GM18511 (cell line): Measurements from ENCODE around the gene WIPI1.
A peak's percentile ranks its signal among the peaks of the same experiment; 100 is the strongest.

Source experiments
- ATAC-seq: cut with Tn5 transposase; IDR thresholded peaks from one replicate; pipeline ENCODE4 v1.9.1; 2021; ENCODE audit warnings: mild to moderate bottlenecking, moderate library complexity; ENCODE audit not compliant: unreplicated experiment

Gene WIPI1

DNA sequence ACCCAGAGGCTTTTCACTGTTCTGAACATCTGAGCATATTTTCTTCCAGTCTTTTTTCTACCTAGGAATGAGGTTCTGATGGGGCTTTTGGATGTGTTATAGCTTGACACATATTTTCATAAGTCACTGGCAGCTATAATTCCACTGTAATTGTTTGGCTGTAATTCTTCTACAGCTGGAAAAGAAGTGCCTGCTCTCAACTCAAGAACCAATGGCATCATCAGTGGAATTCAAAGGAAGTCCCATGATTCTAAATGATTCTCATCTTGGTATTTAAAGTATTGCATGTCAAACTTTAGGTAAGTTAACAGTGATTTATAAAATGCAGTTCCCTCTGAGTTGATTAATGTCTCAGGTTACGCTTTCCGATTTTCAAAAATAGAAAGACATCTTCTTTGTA, 16.8 kb downstream of the WIPI1 start:
- ATAC-seq: no peak

DNA sequence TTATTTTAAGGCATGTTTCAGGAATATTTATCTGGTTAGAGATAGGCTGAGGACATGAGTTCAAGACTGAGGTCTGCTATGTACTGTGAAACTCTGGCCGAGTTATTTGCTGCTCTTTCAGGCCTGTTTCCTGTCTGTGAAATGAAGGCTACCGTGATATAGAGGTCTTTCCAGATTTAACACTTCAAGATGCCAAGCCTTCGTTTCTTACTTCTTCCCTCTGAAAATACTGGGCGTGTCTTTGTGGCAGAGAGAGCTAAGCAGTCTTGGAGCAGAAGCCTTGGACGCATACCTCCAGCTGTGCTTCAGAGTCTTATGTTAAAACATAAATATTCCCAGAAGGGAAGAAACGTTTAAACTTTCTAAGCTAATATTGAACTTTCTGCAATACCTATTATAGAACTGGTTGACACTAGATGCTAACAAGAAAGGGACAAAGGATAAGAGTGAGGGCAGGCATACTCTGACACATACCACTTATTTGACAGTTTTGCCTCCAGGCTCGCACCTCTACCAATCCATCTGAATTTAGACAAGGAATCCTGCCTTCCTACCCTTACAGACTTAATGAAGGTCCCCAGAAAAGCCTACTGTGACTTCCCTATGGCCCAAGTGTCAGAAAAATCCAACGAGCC, 17.5 kb downstream of the WIPI1 start:
- no peak for ATAC-seq

DNA sequence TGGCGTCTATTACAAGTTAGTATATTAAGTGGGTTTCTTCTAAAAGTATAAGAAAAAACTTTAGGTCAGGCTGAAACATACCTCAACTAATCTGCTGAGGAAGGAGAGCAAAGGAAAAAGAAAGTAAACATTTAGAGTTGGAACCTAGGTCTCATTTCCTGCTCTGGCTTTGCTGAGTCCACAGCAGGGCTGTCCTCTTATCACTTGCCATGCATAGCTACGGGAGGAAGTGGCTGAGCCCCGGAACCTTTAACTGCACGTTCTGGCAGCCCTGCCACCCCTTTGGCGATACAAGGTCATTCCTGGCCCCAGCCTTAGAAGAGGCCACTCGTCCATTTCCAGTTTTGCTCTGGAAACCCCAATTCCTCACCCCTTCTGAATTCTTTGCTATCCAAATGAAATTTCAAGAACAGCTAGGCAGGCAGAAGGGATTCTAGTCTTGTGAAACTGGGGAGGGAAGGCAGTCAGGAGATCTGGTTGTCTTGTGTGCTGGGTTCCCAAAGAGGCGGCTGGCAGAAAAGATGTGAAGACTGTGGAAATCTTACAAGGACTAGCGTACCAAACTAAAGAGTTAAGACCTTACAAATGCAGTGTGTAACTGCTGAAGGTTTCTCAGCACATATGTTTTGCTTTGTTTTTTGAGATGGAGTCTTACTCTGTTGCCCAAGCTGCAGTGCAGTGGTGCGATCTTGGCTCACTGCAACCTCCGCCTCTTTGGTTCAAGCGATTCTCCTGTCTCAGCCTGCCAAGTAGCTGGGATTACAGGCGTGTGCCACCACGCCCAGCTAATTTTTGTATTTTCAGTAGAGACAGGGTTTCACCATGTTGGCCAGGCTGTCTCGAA, 19.1 kb downstream of the WIPI1 start:
- peak; percentile 67 for ATAC-seq

DNA sequence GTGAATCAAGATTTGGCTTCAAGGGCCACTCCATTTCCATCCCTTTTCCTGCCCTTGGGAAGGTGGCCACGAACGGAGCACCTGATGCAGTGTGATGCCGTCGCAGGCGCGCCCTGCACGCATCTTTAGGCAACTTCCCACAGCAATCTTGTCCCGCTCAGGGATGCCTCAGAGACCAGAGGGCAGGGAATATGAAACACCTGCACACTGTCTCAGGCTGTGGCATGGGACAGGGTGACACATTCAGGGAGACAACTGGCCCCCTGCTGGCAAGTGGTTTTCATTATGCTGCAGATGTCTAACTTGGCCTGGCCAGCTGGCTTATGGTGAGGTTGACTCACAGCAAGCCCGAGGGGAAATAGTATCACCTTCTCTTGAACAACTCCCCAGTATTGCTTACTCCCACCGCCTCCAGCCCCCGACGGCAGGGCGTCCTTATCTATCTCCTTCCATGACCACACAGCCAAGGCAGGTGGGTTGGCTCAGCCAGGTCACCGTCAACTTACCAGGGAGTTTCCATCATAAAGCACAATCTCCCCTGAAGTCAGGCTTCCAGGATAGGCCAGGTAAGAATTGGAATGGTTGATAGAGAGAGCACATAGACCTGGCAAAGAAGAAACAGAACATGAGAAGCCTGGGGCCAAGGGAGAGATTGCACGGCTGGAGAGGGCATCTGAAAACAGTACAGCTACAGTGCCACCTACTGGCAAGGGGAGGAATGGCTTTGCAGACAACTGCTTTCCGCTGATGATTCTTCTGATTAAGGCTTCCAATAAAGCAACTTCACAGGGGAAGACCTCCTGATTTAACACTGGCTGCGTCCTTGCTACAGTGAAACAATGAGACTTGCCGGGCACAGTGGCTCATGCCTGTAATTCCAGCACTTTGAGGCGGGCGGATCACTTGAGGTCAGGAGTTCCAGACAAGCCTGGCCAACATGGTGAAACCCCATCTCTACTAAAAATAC, 21.1 kb downstream of the WIPI1 start:
- ATAC-seq: peak; percentile 72

DNA sequence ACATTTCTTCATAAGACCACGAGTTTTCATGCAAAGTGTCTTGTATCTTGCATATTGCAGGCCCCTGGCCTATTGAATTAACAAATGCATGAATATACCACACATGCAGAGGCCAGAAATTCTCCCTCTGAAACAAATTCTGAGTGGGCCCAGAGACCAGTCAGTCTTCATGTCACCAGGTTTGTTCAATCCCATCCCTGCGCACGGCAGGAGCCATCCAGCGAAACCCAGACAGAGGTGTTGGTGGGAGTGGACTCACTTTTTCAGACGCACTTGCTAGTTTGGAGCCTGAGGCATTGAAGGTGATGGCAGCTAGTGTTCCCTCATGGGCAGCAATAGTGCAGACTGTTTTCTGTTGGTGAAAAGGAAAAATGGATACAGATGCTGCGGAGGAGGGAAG, 21.9 kb downstream of the WIPI1 start:
- no peak for ATAC-seq

DNA sequence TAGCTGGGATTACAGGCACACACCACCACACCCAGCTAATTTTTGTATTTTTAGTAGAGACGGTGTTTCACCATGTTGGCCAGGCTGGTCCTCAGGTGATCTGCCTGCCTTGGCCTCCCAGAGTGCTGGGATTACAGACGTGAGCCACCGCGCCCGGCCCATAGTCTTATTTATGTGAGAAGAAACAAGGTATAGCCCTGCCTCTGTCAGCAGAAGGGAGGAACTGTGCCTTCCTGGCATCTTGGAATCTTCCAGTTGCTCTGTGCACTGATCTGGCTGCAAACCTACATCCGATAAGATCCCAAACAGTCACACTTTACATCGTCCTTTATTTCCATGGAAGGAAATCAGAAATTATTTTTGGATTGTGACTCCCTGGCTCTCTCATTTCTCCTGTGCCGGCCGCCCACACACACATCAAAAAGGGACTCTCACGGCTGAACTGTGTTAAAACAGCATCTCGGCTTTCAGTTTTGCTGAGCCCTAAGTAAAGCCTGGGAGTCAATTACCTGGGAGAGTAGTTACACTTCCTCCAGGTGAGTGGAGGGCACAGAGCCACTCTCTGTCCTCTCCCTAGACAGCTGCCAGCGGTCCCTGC, 23.3 kb downstream of the WIPI1 start:
- ATAC-seq: no peak

DNA sequence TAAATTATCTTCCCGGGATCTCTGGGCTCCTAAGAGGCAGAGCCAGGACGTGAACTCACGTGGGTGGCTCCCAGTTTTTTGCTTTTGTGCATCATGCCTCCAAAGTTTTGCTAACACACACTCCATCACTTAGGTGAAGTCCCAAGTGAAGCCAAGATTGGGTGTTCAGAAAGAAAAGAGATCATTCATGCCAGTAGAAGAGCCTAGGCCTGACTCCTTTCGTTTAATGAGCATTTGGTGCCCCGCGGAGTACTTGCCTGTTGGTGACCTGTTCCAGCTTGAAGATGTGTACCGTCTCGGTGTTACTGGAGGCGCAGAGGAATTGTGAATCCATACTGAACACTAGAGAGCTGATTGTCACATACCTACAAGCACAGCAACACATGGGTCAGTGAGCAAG, 24.1 kb downstream of the WIPI1 start:
- ATAC-seq: no peak

DNA sequence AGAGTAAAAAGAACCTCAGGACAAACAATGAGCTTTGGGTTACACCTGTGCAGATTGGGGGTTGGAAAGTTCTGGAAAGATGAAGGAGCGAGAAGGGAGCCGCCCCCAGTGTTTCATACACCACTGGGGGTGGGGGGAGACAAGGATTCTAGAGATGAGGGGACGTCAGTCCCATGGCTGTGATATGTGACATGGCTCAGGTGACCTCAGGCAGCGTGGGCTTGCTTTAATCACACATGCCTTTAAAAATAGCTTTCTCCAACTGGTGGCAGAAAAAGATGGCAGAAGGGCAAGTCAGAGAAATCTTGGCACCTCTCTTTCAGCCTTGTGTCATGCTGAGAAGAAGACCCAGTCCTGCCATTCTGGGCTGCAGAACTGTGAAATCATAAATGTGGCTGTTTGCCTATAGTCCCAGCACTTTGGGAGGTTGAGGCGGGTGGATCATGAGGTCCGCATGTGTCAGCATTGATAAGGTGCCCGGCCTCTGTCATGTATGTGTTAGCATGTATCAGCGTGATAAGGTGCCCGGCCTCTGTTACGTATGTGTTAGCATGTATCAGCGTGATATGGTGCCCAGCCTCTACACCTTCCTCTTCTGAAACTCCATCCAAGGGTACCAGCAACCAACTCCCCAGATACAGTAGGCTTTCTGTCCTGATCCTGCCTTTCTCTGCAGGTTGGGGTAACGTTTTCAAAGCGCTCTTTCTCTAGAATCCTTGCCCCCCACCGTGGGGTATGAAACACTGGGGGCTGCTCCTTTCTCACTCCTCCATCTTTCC, 25.0 kb downstream of the WIPI1 start:
- no peak for ATAC-seq

DNA sequence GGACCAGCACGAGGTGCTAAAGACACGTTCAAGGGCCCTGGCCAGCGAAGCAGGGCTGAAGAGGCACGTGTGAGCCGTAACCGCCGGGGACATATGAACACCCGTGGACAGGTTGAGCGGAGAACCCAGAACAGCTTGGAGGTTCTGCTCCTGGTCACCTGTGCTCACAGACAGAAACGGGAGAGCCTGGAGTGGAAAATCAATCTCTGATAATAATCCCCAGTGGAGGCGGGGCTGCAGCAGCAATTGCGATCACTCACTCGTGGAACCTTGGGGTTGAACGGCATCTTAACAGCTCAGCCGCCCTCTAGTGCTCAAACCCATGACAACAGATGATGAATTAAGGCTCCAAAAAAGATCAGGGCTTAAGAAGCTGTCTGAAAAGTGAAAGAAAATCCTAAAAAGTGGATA, 25.6 kb downstream of the WIPI1 start:
- no peak for ATAC-seq

DNA sequence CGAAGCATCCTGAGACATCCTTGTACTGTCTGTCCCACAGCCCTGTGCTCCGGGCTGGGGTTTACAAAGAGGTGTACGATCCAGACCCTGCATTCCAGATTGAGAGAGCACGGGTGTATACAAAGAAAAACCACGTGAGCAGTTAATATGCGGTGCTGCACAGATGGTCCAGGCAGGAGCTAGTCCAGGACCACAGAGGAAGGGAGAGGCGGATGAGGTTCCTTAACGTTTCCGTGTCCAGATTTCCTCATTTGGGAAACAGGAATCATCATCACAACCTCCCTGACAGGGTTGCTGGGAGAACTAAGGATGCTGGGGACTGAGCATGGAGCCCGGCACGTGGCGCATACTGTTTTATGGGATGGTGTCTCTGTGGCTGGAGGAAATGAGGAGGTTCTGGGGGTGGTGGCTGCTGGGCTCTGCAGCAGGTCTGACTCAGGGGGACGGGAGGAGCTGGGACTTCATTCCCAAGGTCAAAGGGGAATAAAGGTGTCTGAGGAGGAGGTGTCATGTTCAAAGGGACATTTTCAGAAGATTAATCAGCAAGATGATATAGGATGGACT, 26.2 kb downstream of the WIPI1 start:
- ATAC-seq: no peak

DNA sequence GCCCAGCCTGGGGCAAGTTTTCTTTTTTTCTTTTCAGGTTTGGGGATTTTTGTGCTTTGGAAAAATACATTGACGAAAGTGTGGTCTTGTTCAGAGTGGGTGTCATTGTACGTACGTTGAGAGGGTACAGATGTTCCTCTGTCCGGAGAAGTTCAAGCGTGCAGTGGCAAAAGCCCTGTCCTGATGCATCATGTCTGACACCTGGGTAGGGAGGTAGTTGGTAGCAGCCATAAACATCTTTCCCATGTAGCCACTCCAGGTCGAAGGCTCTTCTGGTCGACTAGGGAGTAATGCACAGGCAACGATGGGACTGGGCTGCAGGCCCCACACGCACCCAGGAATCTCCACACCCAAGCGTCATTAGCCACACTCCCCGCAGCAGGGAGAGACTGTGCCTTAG, 27.4 kb downstream of the WIPI1 start:
- no peak for ATAC-seq

DNA sequence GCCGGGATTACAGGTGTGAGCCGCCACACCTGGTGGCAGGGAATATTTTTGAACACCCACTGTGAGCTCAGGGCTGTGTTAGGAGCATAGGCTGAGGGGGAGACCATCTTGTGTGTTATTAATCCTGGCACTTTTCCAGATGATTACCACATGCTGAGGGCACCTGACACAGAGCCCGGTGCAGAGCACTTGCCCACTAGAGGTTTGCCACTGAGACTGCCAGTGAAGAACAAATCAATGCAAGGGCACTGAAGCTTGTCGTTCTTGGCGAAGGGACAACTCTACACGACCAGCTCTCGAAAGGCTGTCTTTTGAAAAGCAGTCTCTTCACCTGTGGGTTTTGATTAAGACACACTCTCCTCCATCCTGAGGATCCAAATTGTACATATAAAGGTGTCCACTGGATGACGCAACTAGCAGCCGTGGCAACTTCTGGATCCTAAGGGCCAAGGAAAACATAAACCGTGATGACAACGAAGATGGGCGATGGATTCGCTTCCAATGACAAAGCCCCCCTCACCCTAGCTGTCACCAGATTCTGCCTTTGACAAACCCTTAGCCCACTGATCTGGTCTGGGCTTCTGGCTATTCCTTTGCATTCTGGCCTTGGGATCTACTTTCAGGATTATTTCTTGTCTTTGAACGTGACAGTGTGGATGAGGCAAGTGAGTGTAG, 28.7 kb downstream of the WIPI1 start:
- ATAC-seq: no peak

DNA sequence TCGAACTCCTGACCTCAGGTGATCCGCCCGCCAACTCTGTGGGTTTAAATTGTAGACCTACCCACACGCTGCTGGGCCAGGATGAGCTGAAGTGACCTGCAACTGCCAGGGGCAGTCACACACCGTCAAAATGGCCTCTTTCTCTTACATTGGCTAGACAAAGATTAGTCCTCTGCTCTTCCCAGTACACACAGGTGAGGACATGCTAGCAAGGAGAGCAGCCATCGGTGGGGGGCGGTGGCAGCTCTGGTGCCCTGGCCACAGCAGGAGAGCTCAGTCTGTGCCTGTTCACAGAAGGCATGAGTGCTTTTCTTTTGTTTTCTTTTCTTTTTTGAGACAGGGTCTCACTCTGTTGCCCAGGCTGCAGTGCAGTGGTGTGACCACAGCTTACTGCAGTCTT, 29.7 kb downstream of the WIPI1 start:
- ATAC-seq: no peak

DNA sequence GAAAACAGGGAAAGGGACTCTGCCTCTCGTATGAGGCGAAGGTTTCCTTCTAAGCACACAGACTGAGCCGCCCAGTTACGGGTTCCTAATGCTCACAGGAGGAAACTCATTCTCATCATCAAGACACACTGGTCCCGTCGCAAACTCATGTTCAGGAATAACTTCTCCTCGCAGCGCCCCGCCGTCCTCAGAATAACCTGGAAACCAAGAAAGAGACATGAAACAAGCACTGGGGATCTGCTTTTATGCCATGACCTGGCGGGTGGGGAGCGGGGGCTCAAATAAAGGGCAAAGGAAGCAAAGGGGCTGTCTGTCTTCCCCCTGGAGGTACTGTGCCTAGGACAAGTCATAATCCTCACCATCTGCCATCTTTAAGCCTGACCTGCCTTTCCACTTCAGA, 31.3 kb downstream of the WIPI1 start:
- no peak for ATAC-seq

DNA sequence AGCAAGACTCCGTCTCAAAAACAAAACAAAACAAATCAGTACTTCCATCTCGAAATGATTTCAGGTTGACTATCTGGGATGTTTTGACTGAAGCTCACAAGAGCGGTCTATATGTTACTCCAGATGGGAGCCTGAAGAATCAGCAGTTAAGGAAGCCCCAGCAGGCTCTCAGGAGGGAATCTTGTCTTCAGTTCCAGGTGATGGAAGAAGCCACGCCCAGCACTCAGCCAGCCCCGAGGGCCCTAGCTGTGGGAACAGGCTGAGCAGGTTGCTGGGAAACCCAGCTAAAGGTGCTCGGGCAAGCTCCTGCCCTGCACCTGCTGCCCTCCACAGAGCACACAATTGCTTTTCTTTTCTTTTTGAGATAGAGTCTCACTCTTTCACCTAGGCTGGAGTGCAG, 32.4 kb downstream of the WIPI1 start:
- no peak for ATAC-seq

DNA sequence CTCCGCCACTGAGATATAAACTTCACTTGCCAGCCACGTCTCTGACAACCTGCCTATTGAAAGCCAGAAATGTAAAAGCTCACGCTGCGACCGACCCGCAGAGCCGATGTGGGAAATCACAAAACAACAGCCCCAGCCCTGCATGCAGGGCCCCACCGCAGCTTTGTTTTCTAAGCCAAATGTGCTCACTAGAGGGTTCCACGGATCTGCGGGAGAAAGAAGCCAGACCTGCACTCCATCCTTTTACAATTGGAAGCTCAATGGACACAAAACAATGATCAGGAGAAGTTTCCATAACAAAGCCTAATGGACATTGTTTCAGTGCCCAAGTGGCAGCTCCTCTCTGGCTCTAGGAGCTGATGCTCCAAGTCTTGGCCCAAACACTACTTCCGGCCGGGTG, 33.1 kb downstream of the WIPI1 start:
- ATAC-seq: no peak

DNA sequence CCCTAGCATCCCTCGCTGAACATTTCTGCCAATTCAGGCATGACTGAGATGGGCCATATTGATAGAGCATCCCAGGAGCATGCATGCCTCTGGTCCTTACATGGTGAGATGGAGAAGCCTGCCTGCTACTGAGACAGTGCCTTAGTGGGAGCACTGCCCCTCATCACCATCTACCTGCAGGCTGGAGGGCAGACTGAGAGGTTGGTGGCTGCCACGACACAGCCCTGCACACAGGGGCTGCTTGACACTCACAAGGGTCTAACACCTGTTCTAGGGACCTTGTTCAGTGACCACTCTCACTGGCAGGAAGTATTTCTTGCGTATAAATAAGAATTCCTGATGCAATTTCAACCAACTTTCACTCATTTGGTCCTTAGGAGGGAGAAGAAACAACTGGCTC, 34.0 kb downstream of the WIPI1 start:
- no peak for ATAC-seq

DNA sequence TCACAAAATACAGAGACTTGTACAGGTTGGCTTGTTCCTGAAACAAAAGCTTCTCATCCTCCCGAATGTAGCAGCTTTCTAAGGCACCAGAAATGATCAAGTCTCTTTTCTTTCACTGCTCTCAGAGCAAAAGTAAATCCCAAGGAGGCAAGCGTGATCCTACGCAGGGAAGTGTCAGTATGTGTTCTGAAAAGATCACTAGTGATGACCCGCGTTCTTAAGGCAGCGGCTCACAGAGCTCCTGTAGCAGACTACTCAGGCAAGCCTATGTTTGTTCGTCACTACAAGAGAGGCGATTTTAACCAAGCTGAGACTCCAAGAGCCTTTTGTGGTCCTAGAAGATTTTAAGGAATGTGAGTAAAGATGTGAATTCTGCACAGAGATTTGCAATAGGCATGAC, 34.5 kb downstream of the WIPI1 start:
- ATAC-seq: no peak

DNA sequence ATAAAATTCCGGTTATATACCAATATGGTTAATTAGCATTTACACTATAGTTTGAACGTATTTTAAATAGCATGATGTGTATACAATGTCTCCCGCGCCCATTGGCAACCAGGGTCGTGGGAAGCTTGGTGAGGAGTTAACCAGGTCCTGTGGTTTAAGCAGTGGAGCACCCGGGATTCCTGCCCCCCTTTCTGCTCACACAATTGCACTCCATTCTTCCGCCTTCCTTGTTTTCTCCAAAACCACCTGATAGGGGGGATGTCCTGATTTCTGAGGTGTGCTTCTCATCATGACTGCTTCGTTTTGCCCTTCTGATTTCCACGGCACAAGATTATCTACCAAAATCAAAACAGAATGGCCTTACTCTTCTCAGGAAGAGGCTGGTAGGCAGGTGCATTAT, 35.8 kb downstream of the WIPI1 start:
- no peak for ATAC-seq
